NCI-H748 (cell line): ENCODE results near the gene MAJIN.
A peak's percentile ranks its signal among the peaks of the same experiment; 100 is the strongest.

Source experiments
- DNase-seq: peaks from one replicate; lab custom pipeline; 2025; ENCODE audit not compliant: unreplicated experiment; lab: John Stamatoyannopoulos, UW

MAJIN gene

DNA sequence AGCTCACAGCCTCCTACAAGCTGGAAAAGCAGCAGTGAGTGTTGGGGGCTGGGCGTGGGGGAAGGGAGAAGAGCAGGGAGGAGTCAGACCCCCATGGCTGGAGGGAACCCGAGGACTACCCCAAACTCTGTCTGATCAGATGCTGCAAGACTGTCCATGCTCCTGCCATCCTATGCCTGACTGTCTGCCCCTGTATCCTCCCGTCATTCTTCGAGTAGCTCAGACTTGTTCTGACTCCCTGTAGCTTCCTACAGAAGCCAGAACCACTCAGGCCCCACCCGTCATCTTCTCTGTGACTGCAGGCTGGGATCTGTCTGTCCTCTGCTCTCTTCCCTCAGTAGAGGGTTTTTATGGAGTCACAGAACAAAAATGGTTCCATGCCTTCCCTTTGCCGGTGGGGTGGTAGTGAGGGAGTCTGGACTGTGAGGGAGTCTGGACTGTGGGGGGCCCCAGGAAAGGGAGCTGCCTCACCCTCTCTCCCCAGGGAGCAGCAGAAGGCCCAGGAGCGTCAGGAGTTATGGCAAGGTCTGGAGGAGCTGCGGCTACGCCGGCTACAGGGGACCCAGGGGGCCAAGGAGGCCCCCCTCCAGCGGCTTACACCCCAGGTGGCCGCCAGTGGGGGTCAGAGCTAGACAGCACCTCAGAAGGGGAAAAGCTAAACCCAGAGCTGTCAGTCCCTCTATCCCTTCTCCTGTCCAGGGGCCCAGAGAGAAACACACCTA, 38.5 kb downstream of the MAJIN start:
- no peak for DNase-seq

DNA sequence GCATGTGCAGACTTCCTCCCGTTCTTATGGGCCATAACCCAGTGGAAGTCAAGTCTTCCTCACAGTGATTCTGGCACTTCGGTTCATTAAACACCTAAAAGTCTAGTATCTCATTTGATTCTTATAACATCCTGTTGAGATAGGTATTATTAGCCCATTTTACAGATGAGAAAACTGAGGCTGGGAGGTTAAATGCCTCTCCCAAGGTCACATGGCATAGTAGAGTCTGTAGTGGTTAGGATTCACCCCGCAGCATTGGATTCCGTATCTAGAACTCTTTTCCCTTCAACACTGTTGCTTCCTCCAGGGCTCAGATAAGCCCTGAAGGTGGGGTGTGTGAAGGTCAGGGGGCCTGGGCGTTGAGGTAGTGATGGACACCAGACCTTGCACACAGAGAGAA, 39.6 kb downstream of the MAJIN start:
- no peak for DNase-seq

DNA sequence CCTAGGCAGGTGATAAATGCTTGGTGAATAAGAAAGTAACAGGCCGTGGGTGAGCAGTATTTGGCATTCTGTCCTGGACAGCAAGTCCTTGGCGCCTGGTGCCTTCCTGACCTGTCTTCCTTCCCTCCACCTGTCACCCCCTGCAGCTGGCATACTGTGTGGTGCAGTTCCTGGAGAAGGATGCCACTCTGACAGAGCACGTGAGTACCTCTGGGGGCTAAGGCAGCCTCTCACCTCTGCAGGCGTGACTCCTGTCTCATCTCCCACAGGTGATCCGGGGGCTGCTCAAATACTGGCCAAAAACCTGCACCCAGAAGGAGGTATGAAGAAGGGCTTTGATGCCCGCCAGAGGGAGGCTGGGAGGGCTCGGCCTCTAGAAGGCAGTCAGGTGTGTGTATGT, 40.6 kb downstream of the MAJIN start:
- DNase-seq = no peak

DNA sequence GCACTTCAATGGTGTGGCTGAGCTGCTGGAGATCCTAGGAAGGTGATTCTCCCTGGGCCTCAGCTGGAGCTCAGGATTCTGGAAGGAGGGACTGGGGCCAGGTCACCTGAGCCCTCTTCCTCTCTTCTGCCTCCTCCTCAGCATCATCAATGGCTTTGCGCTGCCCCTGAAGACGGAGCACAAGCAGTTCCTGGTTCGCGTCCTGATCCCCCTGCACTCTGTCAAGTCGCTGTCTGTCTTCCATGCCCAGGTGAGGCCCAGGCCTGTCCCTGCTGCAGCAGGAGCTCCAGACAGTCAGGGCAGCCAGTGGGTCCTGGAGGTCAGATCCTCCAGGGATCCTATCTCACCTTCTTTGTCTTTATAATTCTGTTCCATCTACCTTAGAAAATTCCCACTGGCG, 41.6 kb downstream of the MAJIN start:
- DNase-seq = no peak

DNA sequence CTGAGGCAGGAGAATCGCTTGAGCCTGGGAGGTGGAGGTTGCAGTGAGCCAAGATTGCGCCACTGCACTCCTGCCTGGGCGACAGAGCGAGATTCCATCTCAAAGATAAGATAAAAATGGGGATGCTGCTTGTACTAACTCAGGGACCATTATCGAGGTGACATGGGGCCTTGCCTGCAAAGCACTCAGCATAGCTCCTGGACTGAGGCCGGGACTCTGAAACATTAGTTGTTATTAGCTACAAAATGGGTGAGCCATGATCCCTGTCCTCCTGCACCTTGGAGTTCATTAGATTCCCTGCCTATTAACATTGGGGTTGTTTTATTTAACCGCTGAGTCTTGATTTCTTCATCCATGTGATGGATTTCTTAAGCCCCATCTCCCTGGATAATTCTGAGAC, 42.3 kb downstream of the MAJIN start:
- DNase-seq = no peak

DNA sequence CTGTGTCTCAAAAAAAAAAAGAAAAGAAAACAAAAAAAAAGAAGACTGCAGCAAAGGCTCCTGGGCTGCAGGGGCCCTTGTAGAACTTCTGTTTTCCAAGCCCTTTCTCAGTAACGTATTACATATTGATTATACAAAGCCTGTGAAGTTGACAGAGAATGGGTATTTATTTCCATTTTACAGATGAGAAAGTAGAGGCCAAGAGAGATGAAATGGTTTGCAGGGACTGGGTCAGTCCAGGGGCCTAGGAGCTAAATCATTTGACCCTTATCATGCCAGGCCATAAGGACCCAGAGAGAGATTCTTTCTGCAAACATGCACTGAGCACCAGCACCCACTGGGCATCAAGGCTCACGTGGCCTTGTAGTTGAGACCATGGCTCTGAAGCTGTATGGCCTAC, 43.0 kb downstream of the MAJIN start:
- no peak for DNase-seq

DNA sequence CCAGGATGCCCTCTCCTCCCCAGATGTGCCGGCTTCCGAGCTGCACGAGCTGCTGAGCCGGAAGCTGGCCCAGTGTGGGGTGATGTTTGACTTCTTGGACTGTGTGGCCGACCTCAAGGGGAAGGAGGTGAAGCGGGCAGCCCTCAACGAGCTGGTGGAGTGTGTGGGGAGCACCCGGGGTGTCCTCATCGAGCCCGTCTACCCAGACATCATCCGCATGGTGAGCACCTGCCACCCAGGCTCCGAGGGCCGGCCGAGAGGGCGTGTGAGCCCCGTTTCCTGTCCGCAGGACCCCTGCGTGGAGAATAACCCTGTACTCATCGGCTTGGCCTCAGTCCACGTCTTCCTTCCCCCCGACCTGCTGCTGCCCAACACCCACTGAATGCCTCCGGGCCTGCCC, 45.2 kb downstream of the MAJIN start:
- DNase-seq = no peak

DNA sequence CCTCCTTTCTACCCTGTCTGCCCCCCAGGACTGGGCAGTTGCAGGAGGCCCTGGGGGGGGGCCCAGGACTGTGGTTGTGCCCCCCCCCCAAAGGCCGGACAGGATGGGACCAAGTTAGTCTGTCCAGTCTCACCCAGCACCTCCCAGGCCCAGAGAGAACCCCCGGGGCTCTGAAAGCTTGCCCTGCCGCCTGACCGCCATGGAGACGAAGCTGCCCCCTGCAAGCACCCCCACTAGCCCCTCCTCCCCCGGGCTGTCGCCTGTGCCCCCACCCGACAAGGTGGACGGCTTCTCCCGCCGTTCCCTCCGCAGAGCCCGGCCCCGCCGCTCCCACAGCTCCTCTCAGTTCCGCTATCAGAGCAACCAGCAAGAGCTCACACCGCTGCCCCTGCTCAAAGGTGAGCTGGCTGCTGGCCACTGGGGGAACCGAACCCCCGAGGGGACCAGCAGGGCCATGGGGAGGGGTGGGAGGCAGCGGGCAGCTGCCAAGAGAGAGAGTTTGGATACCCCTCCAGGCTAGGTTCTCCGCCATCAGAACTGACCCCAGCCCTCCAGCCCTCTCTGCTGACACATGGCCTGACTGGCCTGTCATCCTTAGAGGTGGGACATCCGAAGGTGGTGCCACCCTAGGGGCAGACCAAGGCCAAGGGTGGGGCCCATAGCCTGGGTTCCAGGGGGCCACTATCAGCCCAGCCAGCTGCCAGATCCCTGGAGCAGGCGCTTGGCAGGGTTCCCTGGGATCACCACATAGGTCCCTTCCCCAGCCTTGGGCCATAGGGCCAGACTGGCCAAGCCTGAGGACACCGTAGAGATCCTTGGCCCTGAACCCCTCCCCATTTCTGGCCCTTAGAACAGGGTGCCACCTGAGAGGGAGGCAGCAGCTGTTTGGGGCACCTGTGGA, 46.1 kb downstream of the MAJIN start:
- DNase-seq = no peak

DNA sequence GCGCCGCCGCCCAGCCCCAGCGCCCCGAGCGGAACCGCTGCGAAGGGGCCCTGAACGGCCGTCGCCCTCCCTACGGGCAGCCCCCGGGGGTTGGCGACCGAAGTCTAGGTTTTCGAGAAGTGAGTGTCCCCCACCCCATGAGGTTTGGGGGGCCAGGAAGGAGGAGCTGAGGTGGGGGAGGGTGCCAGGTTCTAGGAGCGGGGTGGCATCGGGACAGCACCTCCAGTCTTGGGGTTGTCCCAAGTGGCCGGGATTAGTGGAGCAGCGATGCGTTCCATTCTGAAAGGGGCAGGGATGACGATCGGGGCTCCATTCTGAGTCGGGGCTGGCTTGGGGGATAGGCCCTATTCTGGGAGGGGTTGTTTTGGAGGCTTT, 47.0 kb downstream of the MAJIN start:
- DNase-seq = peak; percentile 15

DNA sequence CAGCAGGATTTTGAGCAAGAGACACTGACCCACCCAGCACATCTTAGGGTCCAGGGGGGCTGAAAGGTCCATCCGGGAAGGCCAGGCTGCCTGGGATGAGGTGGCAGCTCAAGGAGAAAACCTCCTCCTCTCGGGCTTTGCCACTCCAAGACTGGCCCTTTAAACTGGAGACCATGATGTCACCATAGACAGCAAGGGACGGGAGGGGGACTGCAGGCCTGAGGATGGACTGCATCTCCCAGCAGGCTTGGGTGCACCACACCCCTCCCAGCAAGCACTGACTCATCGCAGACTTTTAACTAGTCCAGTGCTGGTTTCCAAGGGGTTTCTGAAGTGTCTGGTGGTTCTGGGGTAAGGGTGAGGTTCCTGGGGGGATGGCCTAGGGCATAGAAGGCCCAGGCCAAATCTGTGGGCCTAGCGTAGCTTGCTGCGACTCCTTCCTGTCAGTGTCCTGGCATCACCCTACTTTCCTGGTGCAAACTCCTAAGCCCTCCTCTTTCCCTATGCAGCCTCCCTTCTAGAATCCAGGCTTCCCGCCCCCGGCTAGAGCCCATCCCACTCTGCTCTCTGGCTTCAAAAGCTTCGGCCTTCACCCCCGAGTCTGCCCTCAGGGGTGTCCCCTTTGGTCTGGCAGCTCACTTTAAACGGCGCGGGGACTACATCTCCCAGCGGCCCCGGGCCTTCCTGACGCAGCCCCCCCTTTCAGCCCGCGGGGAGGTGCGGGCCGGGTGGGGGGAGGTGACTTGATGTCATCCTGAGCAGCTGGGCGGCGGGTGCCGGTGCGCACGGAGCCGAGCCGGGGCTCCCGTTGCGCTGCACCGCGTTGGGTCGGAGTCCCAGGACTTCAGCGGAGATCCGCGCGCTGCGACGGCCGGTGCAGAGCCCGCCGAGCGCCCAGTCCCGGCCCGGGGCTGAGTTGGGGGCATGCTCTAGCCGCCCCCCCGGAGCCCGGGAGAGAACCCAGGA, 47.7 kb downstream of the MAJIN start, which contains the start of gene PPP2R5B:
Gene PPP2R5B (plus strand): TSS at position 746 of the 966 bp plus-strand sequence. CDS start 1,046 bp downstream, outside the sequence.
- DNase-seq = peak; percentile 85

DNA sequence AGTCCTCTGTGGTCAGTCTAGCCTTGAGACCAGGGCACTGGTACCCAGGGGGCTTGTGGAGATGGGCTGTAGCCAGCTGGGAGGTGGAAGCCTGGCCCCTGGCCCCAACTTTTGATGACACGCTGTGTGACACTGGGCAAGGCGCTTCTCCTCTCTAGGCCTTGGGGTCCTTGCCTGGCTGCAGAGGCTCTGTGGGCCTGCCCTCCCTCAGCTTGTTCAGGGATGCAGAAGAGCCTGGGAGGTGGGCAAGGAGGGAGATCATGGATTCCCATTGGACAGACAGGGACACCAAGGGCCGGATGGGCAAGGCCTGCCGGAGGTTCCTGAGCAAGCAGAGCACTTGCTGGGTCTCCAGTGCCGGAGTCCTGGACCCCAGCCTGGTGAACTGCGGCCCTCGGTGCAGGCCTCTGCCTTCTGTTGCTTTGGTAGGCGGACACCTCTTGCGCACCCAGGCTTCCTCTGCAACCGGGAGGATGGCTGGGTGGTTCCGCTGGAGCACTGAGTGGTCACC, 48.7 kb downstream of the MAJIN start:
- no peak for DNase-seq

DNA sequence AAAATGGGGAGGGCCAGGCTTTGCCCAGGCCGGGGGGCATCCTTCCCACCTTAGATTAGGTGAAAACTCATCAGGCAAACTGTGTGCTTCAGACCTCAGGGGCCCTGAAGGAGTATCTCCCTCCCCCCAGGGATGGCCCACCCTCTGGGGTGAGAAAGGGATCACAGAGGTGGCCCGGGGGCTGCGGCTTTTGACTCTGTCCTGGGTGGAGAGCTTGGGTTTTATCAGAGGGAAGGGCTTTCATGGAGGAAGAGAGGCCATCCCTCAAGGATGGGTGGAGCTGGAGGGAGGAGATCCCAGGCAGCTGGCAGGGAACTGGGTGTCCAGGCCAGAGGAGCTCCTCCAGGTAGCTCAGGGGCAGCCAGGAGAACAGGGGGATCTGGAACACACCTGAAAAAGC, 50.5 kb downstream of the MAJIN start:
- DNase-seq = no peak

DNA sequence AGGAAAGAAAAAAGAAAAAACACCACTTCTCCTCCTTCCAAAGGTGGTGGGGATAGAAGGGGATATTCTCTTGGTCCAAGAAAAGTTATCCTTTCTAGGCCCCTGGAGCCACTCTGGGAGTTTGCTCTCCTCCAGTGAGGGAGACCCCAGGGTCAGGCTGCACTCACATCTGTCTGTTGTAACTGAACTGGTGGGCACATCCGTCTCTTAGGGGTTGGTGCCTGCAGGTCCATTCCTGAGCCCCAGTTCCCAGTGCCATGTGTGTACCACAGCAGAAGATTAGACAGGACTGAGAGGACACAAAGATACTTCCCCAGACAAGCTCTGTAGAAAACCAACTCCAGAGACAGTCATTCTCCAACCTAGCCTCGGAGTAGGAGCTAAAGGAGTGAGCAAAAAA, 51.8 kb downstream of the MAJIN start:
- DNase-seq = no peak

DNA sequence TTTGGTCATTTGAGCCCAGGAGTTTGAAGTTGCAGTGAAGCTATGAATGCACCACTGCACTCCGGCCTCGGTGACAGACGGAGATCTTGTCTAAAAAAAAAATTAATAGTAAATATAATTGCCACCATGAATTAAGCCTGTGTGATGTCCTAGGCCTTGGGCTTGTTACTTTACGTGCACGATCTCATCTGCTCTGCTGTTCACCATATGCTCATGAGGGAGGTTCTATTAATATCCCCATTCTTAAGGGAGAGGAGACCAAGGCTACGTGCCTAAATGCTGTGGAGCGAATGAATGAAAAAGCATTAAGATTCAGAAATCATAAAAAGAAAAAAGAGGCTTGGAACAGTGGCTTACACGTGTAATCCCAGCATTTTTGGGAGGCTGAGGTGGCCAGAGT, 52.3 kb downstream of the MAJIN start:
- no peak for DNase-seq

DNA sequence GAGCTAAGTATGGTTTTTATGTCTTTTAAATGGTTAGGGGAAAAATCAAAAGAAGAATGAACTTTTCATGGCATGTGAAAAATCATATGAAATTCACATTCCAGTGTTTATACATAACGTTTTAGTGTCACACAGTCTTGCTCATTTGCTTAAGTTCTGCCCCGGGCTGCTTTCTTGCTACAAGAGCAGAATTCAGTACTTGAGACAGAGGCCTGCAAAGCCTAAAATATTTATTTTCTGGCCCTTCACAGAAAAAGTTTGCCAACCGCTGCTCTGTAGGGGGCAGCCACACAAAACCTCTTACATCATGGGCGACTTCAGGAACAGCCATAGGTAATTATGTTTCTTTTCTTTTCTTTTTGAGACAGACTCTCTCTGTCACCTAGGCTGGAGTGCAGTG, 53.9 kb downstream of the MAJIN start:
- DNase-seq = no peak

DNA sequence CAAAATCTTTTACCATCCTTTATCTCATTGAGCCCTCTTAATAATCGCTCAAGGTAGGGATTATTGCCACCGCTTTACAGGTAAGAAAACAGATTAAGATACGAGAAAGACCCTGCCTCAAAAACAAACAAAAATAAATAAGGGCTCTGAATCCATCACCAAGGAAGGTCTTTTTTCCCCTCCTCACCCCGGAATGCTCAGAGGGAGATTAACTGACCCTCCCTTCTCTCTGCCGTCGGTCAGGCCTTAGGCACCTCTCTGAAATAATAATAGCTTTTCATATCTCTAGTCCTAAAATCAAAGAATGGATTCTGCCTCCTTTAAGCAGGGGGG, 54.3 kb downstream of the MAJIN start:
- DNase-seq = no peak

DNA sequence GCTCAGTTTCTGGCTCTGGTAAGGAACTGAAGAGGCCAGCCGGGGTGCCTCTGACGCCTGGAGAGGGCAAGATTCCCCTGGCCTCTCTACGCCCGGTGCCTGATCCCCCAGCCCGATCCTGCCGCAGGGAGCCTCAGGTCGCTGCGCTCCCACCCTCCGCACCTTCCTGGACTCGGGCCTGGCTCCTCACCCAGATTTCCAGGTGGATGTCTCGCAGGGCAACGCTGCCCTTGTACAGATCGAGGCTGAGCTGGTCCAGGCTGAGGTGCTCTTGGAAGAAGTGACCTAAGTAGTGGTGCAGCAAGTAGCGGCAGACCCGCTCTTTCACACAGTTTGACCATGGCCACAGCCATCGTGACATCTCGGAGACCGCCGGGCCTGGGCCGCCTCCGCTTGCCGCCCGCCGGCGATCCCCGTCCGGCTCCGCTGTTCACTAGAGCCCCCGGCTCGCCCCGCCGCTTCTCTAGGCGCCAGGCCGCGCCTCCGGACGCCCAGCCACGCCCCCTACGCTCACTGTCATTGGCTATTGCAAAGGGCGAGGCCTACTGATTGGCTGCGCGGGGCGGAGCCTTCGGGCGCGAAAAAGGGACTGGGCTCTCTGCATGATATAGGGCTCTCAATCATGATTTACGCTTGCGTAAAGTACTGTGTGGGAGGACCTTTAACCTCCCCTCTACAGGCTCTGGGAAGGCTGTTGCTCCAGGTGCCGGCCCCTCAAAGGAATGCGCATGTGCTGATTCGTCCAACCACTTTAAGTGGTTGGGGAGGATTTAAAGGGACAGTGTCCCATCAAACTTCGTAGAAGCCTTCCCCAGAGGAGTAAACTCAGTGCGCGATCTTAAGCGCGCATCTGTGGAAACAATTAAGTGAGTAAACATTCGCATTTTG, 54.9 kb downstream of the MAJIN start, which contains the start of gene ATG2A:
Gene ATG2A (minus strand): TSS at position 435 of the 888 bp plus-strand sequence. CDS start 74 bp downstream, at position 361.
- DNase-seq = peak; percentile 100

DNA sequence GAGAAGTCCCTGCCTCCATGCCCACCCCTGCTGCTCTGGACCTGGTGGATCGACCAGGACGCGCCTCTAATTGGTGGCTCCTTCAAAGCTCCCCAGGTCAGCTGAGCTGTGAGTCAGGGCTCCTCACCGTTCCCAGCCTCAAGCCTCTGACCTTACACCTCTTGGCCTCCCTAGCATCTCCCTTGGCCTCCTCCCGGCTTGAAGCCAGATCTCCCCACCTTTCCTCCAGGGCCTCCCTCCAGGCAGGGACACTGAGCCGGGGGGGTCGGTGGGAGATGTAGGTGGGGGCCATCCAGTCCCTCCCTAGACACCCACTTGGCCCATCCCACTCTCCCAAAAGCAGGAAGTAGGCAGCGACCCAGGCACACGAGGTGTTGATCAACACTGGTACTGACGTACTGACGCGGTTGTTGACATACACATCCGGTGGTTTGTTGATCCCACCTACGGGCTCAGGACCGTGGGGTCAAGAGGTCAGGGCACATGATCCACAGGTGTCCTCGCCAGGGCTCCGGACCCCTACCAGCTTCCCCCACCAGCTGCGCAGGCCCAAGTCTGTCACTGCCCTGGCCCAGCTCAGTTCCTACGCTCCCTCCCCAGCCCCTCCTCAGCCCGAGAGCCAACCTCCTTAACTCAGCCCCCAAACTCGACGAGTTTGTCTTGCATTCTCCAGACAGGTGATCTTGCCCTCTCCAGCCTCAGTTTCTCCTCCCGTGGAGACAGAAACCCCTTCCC, 55.7 kb downstream of the MAJIN start:
- peak; percentile 37 for DNase-seq

DNA sequence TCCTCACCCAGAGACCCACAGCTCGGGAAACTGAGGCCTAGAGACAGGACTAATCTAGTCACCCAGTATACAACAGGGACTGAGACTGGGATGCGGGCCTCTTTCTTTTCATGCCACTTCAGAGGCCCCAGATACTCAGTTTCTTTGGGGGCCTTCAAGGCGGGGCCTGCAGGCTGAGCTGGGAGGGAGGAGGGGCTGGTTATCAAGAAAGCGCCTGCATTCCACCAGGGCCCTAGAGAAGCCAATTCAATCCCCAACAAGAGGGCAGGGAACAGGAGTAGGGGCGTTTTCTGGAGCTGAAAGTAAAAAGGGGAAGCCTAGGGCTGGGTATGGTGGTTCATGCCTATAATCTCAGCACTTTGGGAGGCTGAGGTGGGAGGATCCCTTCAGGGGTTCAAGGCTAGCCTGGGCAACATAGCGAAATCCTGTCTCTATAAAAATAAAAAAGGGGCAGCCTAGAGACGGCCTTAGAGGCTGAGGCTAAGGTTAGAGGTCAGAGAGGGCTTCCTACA, 56.5 kb downstream of the MAJIN start:
- no peak for DNase-seq
